Lung microvascular endothelial cell (primary cell): ENCODE results near the gene WBP1. TPM values are rescaled to one million over a fixed set of nuclear protein-coding genes. Genes with fewer than 3 reads are reported as not detected.
"Not testable (repeated sequence)": the region's sequence is repeated elsewhere in the genome, so short reads cannot be mapped to it uniquely, and the experiment has no call there.

Experiments used
- DNase-seq, 2 donors: peaks; one replicate each; pipeline versions ENCODE4 v3.0.0 to v3.0.0-alpha.2; 2010; ENCODE audit warnings: low read depth in 2 of 2
- total RNA-seq: library from RNA; depleted of rRNA; stranded (reverse); fragments of >200 nt; gene quantifications from 2 replicates; pipeline ENCODE4 v1.2.1, GENCODE V29; 2014

The WBP1 gene
- total RNA-seq, 1 donor from 2014 or later: 47.6 TPM

DNA sequence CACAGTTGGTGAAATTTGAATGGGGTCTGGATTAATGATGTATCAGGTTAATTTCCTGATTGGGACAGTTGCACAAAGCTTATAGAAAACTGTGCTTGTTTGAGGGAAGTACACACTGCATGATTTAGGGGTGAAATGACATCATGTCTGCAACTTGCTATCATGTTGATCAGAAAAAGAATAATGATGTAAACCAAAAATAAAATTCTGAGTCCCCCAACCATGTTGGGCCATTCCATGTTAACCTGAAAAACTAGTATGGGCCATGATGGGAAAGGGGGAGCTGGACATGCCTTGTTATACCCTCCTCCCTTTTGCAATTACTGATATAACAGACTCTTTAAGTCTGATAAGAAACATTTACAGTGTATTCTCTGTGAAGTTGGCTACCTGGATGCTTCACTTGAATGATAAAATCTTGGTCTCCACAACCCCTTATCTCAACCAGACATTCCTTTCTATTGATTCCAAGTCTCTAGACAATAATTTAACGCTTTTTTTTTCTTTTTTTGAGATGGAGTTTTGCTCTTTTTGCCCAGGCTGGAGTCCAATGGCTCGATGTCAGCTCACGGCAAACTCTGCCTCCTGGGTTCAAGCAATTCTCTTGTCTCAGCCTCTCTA lies 7.6 kb upstream of the WBP1 start:
- DNase-seq: no peak

DNA sequence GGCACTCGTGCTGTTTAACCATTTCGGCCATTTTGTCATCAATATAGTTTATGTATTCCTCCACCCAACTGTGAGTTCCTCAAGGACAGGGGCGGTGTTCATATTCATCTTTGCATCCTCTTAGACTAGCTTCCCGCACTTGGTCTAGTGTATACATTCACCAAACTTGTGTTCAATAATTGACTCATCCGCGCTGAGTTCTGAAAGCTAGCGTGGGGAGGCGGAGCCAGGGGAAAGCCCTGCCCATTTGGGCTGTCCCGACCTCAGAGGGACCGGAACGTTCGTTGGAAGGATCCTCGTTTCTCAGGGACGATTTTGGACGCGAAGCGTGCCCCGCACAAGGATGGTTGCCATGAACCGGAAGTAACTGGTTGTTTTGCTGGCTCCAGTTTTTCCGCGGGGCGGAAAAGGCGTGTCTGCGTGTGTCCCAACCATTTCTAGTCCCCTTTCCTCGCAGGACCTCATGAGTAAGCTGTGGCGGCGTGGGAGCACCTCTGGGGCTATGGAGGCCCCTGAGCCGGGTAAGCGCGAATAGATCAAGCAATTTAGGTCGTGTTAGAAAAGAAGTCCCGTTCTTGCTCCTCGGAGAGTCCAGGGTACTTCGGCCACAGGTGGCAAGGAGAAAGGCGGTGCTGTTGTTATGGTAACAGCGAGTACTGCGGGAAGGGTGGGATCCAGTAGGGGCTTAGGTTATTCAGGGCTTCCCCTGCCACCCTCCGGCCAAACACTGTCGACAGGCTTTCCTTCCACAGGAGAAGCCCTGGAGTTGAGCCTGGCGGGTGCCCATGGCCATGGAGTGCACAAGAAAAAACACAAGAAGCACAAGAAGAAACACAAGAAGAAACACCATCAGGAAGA lies 3.4 kb upstream of the WBP1 start, which contains the start of gene INO80B:
TSS of gene INO80B (plus strand) at position 434 of the 858 bp plus-strand sequence. CDS start at position 464, 30 bp downstream.
- peak; percentile 99 for DNase-seq

DNA sequence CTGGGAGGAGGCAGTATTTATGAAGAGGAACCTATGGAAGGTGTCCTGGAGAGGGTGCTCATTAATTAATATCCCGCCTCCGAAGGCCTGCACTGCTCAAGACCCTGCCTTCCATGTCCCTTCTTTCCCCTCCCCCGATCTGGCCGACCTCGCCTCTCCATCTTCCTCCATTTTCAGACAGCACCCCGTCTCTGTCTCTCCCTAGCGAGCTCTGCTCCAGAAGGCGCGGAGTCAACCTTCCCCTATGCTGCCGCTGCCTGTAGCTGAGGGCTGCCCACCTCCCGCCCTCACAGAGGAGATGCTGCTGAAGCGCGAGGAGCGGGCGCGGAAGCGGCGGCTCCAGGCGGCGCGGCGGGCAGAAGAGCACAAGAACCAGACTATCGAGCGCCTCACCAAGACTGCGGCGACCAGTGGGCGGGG lies 1.1 kb upstream of the WBP1 start:
- peak in 1 of 2 donors; percentile 46 for DNase-seq

DNA sequence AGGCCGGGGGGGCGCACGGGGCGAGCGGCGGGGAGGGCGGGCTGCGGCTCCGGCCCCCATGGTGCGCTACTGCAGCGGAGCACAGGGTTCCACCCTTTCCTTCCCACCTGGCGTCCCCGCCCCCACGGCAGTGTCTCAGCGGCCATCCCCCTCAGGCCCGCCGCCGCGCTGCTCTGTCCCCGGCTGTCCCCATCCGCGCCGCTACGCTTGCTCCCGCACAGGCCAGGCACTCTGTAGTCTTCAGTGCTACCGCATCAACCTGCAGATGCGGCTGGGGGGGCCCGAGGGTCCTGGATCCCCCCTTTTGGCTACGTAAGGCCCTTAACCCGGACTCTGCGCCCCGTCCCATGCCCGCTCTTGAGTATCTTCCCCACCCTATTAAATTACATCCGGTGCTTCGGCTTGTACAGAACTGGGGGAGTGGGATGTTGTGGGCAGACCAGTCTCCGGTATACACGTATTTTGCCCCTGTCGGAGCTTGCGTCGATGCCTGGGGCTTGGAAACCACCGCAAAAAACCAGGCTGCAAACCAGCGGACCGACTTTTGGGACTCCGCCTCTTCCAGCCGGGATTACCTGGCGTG lies 598 bp upstream of the WBP1 start:
- DNase-seq: peak in 1 of 2 donors; percentile 76

DNA sequence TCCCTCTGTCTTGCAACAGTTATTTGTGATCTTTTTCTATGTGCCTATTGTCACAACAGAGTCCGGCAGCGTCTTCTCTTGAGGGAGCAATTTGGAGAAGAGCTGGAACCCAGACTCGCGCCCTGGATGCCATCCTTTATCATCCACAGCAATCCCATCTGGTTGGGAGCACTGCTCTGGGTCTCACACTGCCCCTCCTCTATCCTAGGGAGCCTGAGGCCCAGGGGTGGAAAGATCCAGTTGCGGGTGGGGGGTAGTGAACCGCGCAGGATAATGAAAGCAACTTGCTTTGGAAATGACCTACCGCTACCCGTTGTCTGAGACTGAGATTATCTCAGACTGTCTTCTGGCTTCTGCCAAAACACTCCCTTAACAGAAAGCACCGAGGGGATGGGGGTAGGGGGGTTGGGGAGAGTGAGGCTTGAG lies 713 bp downstream of the WBP1 start:
- DNase-seq: peak in 1 of 2 donors; percentile 17

DNA sequence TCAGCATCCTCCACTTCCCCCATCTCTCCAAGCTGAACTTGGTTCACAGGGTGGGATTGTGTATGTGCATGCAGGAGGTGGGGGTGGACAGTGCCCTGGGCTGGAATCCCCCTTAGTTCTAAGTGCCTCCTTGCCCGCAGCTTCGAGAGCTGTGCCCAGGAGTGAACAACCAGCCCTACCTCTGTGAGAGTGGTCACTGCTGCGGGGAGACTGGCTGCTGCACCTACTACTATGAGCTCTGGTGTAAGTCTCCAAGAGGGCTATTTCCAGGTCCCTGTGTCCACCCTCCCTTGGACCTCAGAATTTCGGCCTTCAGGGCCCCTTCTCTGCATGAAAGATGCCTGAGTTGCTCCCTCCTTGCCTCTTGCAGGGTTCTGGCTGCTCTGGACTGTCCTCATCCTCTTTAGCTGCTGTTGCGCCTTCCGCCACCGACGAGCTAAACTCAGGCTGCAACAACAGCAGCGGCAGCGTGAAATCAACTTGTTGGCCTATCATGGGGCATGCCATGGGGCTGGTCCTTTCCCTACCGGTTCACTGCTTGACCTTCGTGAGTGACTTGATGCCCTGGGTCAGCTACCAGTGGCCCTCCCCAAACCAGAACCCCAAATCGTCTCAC lies 1.4 kb downstream of the WBP1 start:
- not testable (repeated sequence) for DNase-seq

DNA sequence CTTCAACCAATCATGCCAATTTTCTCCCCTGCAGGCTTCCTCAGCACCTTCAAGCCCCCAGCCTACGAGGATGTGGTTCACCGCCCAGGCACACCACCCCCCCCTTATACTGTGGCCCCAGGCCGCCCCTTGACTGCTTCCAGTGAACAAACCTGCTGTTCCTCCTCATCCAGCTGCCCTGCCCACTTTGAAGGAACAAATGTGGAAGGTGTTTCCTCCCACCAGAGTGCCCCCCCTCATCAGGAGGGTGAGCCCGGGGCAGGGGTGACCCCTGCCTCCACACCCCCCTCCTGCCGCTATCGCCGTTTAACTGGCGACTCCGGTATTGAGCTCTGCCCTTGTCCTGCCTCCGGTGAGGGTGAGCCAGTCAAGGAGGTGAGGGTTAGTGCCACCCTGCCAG lies 1.9 kb downstream of the WBP1 start:
- not testable (repeated sequence) for DNase-seq

DNA sequence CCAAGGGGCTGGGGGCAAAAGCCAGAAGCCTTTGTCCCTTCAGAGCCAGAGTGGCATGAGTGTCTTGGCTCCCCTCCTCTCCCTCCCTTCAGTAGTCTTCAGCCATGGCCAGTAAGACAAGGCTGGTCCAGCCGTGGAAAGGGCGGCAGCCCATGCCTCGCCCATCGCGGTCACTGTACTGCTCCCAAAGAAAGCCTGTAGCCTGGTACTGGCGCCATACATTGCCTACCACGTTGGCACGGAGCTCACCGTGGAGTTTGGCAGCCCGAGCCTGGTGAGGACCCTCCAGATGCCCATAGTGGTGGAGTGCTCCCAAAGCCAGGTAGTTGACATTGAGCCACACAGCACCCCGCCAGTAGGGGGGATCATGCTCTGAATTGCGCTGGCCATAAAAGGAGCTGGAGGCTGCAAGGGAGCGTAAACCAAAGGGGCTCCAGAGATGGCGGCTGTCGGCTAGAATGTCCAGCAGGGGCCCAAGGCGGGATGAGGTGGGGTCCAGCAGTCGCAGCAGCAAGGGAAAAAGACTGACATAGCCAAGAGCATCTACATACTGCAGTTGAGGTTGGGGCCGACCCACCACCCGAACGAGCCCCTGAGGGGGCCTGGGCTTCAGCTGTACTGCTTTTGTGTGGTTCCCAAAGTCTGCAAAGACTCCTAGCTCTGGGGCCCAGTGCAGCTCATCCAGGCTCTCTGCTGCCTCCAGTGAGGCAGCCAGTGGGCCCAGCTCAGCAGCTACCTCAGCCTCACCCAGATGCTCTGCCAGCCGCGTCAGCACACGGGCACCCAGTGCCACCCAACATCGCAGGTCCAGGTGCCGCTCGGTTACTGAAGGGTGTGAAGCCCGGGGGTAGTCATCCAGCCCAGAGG lies 3.2 kb downstream of the WBP1 start:
- no peak for DNase-seq

DNA sequence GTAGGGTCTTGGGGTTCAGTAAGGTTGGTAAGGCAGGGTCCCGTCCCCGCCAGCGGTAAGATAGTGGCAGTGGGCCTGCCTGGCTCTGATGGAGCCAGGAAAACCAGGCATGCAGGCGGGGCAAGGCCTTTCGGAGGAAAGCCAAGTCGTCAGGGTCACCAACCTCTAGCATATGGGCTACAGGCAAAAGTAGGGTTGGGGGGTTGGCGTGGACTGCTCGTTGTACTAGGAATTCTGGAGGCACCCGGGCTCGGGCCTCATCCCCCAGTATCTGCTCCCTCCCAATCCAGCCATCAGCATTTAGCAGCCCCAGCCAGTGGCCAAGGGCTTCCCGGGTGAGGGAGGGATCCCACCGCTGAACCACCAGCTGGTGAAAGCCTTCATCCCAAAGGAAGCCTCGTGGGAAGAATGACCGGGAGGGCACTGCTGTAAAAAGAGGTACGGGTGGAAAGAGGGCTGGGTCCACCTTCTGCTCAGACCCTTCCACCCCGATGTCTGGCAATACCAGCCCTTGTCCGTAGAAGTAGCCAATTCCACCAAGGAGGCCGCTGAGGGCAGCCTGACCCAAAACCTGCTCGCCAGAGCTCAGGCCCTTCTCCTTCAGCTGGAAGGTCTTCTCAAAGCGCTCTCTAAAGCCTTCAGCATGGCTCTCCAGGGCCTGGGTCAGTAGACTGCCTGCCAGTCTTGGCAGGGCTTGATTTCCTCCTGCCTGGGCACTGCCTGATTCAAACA lies 4.0 kb downstream of the WBP1 start:
- DNase-seq: no peak

DNA sequence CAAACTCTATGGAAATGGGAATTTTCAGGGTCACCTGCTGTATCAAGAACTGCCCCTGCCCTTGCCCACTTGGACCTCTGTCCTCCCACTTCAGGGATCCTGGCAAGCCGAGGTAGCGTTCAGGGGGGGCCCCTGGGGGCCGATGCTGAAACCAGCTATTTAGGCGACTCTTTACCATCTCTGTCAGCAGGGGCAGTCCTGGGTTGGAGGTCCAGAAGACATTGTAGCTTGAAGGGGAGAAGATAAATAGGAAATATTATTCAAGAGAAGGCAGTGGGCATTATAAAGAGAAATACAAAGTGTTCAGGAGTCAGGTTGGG lies 4.5 kb downstream of the WBP1 start:
- no peak for DNase-seq

DNA sequence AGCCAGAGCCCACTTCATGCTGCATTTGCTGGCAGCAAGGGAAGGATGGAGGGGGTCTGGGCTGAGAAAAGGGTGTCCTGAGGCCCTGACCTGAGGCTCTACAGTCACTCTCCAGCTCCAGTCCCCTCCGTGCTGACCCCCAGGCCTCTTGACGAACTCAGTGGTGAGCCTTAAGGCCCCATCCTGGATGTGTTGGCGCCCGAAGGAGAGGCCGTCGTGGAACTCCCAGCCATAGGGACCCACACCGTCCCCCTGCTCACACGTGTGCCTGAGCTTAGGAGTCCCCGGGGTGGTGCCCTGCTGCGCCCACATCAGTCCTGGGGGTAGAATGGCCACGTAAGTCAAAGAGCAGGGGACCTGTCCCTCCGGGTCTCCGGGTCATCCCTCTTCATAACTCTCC lies 6.2 kb downstream of the WBP1 start:
- peak in 1 of 2 donors; percentile 21 for DNase-seq

DNA sequence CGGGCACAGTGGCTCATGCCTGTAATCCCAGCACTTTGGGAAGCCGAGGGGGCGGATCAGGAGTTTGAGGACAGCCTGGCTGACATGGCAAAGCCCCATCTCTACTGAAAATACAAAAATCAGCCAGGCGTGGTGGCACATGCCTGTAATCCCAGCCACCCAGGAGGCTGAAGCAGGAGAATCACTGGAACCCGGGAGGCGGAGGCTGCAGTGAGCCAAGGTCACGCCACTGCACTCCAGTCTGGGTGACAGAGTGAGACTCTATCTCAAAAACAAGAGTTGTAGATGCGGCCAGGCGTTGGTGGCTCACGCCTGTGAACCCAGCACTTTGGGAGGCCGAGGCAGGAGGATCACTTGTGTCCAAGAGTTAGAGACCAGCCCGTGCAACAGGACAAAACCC lies 12.5 kb downstream of the WBP1 start:
- DNase-seq: not testable (repeated sequence)

DNA sequence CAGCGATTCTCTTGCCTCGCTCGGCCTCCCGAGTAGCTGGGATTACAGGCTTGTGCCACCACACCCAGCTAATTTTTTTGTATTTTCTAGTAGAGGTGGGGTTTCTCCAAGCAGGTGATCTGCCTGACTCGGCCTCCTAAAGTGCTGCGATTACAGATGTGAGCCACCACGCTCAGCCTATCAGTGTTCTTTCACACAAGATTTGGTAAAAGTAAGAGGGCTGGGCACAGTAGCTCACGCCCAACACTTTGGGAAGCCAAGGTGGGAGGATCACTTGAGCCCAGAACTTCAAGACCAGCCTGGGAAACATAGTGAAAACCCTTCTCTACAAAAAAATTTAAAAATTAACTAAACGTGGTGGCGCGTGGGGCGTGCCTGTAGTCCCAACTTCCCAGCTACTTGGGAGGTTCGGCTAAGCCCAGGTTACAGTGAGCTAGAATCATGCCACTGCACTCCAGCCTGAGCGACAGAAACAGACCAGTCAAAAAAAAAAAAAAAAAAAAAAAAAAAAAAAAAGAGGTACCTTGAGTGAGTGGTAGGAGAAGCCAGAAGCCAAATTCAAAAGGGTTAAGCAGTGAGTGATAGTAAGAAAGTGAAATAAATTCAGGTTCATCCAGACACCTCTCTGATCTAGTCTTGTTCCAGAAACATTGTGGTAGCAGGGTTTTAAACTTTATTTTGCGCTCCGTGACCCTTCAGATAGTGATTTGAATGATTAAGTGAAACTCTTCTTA lies 13.3 kb downstream of the WBP1 start:
- DNase-seq: no peak

DNA sequence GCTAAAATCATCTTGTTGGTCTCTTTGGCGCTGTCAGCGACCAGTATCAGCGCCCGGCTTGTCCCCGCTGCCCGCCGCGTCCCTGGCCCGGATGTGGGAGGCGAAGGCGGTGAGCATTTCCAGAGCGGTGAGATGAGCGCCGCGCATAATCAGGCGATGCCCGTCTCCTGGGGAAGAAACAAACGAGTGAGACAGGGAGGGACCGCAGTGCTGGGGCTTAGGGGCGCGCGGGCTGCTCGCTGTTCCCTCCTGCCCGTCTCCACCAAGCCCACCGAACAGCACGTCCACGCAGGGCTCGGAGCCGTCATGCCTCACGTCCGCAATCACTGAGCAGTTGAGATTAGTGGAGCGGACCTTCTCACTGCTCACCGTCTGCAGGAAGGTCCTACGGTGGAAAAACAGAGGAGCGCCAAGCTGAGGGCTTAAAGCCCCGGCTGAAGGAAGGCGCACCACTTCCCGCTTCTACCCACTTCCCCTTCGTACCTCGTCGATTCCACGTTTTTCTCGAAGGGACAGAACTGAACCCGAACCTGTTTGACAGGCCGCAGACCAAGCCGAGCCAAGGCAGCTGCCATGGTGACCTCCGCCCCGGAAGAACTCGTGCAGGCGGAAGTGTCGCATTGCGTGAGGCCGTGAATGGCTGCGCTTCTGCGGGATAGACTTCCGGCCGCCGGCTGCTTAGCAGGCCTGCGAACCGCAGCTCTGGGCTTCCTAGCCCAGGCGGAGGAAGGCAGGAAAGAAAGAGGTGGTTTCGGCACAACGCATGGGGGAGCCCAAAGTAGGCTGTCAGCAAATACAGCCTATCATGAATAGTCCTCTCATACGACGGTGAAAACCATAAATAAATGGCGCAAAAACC lies 14.1 kb downstream of the WBP1 start, which contains the start of gene MRPL53:
TSS of gene MRPL53 (minus strand) at position 595 of the 859 bp plus-strand sequence. CDS start at position 575, 20 bp downstream.
- peak; percentile 95 for DNase-seq

DNA sequence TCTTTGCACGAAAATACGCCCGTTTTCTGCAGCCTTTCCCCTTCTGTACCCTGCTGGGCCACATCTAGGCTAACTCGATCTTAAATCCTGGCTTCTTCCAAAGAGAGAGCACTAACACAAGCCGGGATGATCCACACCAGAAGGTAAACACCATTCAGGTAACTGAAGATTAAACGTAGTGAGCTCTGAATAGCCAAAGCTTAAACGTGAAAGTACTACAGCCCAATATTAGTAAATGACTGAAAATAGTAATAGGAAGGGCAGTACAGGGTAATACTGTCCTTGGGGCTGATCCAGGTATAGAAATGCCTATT lies 14.7 kb downstream of the WBP1 start:
- no peak for DNase-seq

DNA sequence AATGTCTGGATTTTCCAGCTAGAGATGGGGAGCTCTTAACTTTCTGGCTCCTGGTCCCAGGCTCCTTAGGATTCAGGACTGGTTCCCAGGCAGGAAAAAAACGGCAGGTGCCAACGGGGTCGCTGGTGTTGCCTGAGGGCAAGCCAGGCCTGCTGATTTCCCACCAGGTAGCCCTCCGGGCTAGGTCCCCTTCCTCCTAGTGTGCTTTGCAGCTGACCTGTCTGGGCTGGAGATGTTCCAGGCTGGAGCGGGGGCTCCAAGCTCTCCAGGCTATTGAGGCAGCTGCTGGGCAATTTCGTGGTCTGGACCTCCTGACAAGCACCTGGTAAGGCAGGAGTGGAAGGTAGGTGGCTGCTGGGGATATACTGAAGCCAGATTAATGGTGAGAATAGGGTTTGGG lies 16.2 kb downstream of the WBP1 start:
- DNase-seq: no peak

DNA sequence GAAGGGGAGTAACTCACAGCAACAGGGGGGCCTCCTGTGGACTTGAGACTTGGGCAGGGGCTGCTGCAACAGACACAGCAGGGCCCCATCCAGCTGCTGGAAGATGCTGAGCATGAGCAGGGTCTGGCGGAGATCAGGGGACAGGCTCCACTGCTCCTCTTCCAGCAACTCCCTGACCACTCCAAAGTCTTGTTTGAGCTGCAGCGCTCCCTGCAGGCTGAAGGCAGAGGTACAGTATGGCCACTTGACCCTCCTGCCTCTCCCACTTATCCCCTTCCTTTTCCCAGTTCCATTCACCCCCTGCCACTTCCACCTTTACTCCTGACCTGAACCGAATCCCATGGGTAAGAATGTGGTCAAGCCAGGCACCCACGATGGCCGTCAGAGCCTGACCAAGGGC lies 16.7 kb downstream of the WBP1 start:
- peak; percentile 25 to 27 for DNase-seq

DNA sequence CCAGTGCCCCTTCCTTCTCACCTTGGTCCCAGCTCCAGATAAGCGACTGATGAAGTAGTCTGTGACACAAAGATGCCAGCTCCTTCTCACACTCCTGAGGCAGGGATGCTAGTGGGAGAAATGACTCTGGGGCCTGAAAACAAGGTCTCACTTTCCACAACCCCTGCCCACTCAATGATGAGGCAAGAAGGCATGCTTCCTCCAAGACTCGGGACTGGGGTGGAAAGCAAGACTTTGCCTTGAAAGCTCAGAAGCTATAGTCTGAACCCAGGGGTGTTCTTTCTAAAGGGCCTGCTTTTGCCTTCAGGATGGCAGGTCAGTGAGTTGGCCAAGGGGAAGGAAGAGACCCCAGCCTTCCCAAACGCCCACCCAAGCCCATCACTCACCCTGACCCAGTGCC lies 23.2 kb downstream of the WBP1 start:
- DNase-seq: no peak
